ENCODE measurements around the gene OVAAL.
"Not testable (repeated sequence)": the region's sequence is repeated elsewhere in the genome, so short reads cannot be mapped to it uniquely, and the experiment has no call there.

Gene OVAAL

GRCh38 chr1:180548686-180549317, 10.0 kb upstream of the OVAAL start (continued):
- TF ChIP-seq ZNF518A (tag by site-specific recombination; conservative IDR thresholded peaks at IDR 0.05; ENCODE audit: low read depth) (peak; percentile 30; the same call in 1 of the 2 replicates), ZNF596 (tag by site-specific recombination; IDR thresholded peaks at IDR 0.05) (no peak), ZNF354C (tag by site-specific recombination; IDR thresholded peaks at IDR 0.05; ENCODE audit: borderline replicate concordance, low read depth) (no peak), ZBTB17 (tag by site-specific recombination; IDR thresholded peaks at IDR 0.05) (0 out of 2 replicates have a peak, but pooled peaks have one; percentile 13)

GRCh38 chr1:180549770-180550169, 9.0 kb upstream of the OVAAL start:
- POLR2A ChIA-PET; H3K36me3 ChIP-seq (ENCODE audit: control insufficient read depth in 2 of 2, insufficient read depth in 1 of 2, low read length in 2 of 2); H3K4me3 ChIP-seq (ENCODE audit: low read depth, low read length); H3K27ac ChIP-seq (ENCODE audit: extremely low read depth, low read depth, low read length); H3K4me1 ChIP-seq (ENCODE audit: control insufficient read depth, insufficient read depth, low read length); H3K9me3 ChIP-seq (ENCODE audit: control insufficient read depth, insufficient read depth, low read depth, low read length): not testable (repeated sequence)
- CTCF ChIA-PET: interaction anchor here (0.6 to 0.7 kb wide), 3 partner anchors 27 to 642 kb away, joined by 3 to 6 read pairs (median 4); no protein-coding TSS in a partner anchor
- TF ChIP-seq ZNF362 (tag by site-specific recombination; IDR thresholded peaks at IDR 0.05): peak; percentile 92

- no peaks in the 10 kb centered on the region for H3K9me3 ChIP-seq (ENCODE audit: control insufficient read depth, insufficient read depth, low read depth, low read length)
- H3K27ac ChIP-seq (ENCODE audit: extremely low read depth, low read depth, low read length): no peak overlapping the region
- ChIA-PET CTCF (interaction anchor here (0.7 to 1.1 kb wide), 3 partner anchors 43 to 313 kb away, joined by 3 to 5 read pairs (median 3); no protein-coding TSS in a partner anchor), POLR2A (no interaction called here)
- H3K4me3 ChIP-seq (ENCODE audit: low read depth, low read length): no peak overlapping the region
- no peak for TF ChIP-seq ZNF626 (tag by site-specific recombination; IDR thresholded peaks at IDR 0.05)
- no peak for TF ChIP-seq ZNF843 (tag by site-specific recombination; IDR thresholded peaks at IDR 0.05)
- TF ChIP-seq KLF1 (tag by site-specific recombination; IDR thresholded peaks at IDR 0.05): no peak
- no peak for TF ChIP-seq ZNF654 (tag by site-specific recombination; IDR thresholded peaks at IDR 0.05; ENCODE audit: low read depth)
- H3K36me3 ChIP-seq (ENCODE audit: control insufficient read depth in 2 of 2, insufficient read depth in 1 of 2, low read length in 2 of 2): no peaks in the 10 kb centered on the region
- no peaks in the 10 kb centered on the region for H3K4me1 ChIP-seq (ENCODE audit: control insufficient read depth, insufficient read depth, low read length)
These were observed 8.5 kb upstream of the OVAAL start for GRCh38 chr1:180550241-180550640.

- H3K36me3 ChIP-seq (ENCODE audit: control insufficient read depth in 2 of 2, insufficient read depth in 1 of 2, low read length in 2 of 2): no peaks in the 10 kb centered on the region
- CTCF ChIA-PET: interaction anchor here (0.6 to 1.1 kb wide), 3 partner anchors 8 to 19 kb away, joined by 3 read pairs; no protein-coding TSS in a partner anchor
- TF ChIP-seq TSHZ1 (tag by site-specific recombination; IDR thresholded peaks at IDR 0.05; ENCODE audit: borderline replicate concordance): no peak
- TF ChIP-seq ZIC2 (tag by site-specific recombination; IDR thresholded peaks at IDR 0.05): no peak
- no peak for TF ChIP-seq ZNF571 (tag by site-specific recombination; IDR thresholded peaks at IDR 0.05)
- no peak for TF ChIP-seq ZFP41 (tag by site-specific recombination; IDR thresholded peaks at IDR 0.05; ENCODE audit: borderline replicate concordance)
- no peak for TF ChIP-seq MYNN (tag by site-specific recombination; IDR thresholded peaks at IDR 0.05; ENCODE audit: borderline replicate concordance)
- TF ChIP-seq ZFP3 (tag by site-specific recombination; IDR thresholded peaks at IDR 0.05; ENCODE audit: low read depth): no peak
- TF ChIP-seq ZFP69B (tag by site-specific recombination; IDR thresholded peaks at IDR 0.05): no peak
- TF ChIP-seq ZBTB49 (tag by site-specific recombination; IDR thresholded peaks at IDR 0.05; ENCODE audit: low read depth): no peak
These were observed 6.8 kb upstream of the OVAAL start for GRCh38 chr1:180551997-180552396.

More at GRCh38 chr1:180551997-180552396, 6.8 kb upstream of the OVAAL start:
- POLR2A ChIA-PET: interaction anchor here (0.7 kb wide), 1 partner anchor 90 kb away, joined by 3 read pairs; no protein-coding TSS in a partner anchor
- H3K9me3 ChIP-seq (ENCODE audit: control insufficient read depth, insufficient read depth, low read depth, low read length): no peaks in the 10 kb centered on the region
- no peak overlapping the region for H3K27ac ChIP-seq (ENCODE audit: extremely low read depth, low read depth, low read length)
- H3K4me1 ChIP-seq (ENCODE audit: control insufficient read depth, insufficient read depth, low read length): no peaks in the 10 kb centered on the region
- H3K4me3 ChIP-seq (ENCODE audit: low read depth, low read length): no peak overlapping the region
